ENCODE data around the gene SHC2.

GRCh38 chr19:465056-465816 is 4.4 kb upstream of the SHC2 start:
- no peak for TF ChIP-seq GATA2 (IDR thresholded peaks at IDR 0.05; ENCODE audit: low read depth, low read length)
- TF ChIP-seq GATA3 (IDR thresholded peaks at IDR 0.05; ENCODE audit: low read depth, low read length): no peak
